Transverse colon (tissue), 4 donors: ENCODE results near the gene PRRX2.

Experiments used
- CTCF ChIP-seq, 5 experiments: fragments of 200-600 bp in 3 of 5; fragments of 450-650 bp in 2 of 5; sonication (generic) in 3 of 5; IDR thresholded peaks; 1 replicate in 2 of 5; 2 replicates in 3 of 5; pipeline ENCODE4 v1.5.1; 2016 to 2017; ENCODE audit warnings: antibody characterized with exemption in 5 of 5, inconsistent platforms in 3 of 5, mild to moderate bottlenecking in 2 of 5, moderate library complexity in 1 of 5
- POLR2AphosphoS5 ChIP-seq, 3 donors: sonication (generic); formaldehyde crosslinking; IDR thresholded peaks; one replicate each; pipeline ENCODE4 v1.6.1; 2016; ENCODE audit warnings: antibody characterized with exemption in 3 of 3

GRCh38 chr9:129701054-129701453 lies 35.6 kb downstream of the PRRX2 start:
- TF ChIP-seq POLR2AphosphoS5 (IDR thresholded peaks at IDR 0.05) (no peak), CTCF (IDR thresholded peaks at IDR 0.05) (no peak)
